Measurements from ENCODE around the gene DEK. TPM values are rescaled to one million over a fixed set of nuclear protein-coding genes. Genes with fewer than 3 reads are reported as not detected.

DEK gene
- total RNA-seq, 1 experiment from 2014 or later: 260 TPM

GRCh38 chr6:18215436-18215835, 48.9 kb downstream of the DEK start:
- Histone ChIP-seq H3K79me2 (ENCODE audit: low read depth) (no peaks in the 10 kb centered on the region), H3K4me3 (no peak overlapping the region), H3K9me2 (ENCODE audit: insufficient read depth) (no peaks in the 10 kb centered on the region), H4K20me1 (ENCODE audit: insufficient read depth) (no peaks in the 10 kb centered on the region), H3K4me2 (no peak overlapping the region), H3K36me3 (ENCODE audit: low read depth) (no peaks in the 10 kb centered on the region), H3K9me3 (ENCODE audit: insufficient read depth, low read depth) (no peaks in the 10 kb centered on the region), H3K4me1 (replicated peaks; ENCODE audit: insufficient read depth) (no peaks in the 10 kb centered on the region), H3K27me3 (ENCODE audit: insufficient read depth, low read depth) (no peaks in the 10 kb centered on the region), H3K27ac (no peak overlapping the region), H3F3A (ENCODE audit: insufficient read depth, low read depth) (peaks cover 10% of the 10 kb centered on the region; the same call in 1 of the 2 replicates), H2AFZ (no peak overlapping the region)
- ChIA-PET CTCF (no interaction called here), POLR2A (ENCODE audit: unreplicated experiment) (interaction anchor here (0.6 kb wide), 1 partner anchor 59 kb away, joined by 5 read pairs; no protein-coding TSS in a partner anchor)
- intact Hi-C loops (cut with micrococcal nuclease; ENCODE audit: unreplicated experiment): no loop called here
- TF ChIP-seq CTCF (conservative IDR thresholded peaks at IDR 0.05) (no peak), EZH2 (IDR thresholded peaks at IDR 0.05; ENCODE audit: low read depth) (no peak)
- no TSS peak for BruUV-seq (replicated peaks)
- no peak for DNase-seq

GRCh38 chr6:18214003-18214402, 50.3 kb downstream of the DEK start:
- Histone ChIP-seq H3K27ac (no peak overlapping the region), H3K36me3 (ENCODE audit: low read depth) (no peaks in the 10 kb centered on the region), H3K9me3 (ENCODE audit: insufficient read depth, low read depth) (no peaks in the 10 kb centered on the region), H3K79me2 (ENCODE audit: low read depth) (no peaks in the 10 kb centered on the region), H3K4me2 (no peak overlapping the region), H3K4me1 (replicated peaks; ENCODE audit: insufficient read depth) (no peaks in the 10 kb centered on the region), H4K20me1 (ENCODE audit: insufficient read depth) (no peaks in the 10 kb centered on the region), H3K4me3 (no peak overlapping the region), H3K9me2 (ENCODE audit: insufficient read depth) (no peaks in the 10 kb centered on the region), H2AFZ (no peak overlapping the region), H3F3A (ENCODE audit: insufficient read depth, low read depth) (no peaks in the 10 kb centered on the region), H3K27me3 (ENCODE audit: insufficient read depth, low read depth) (no peaks in the 10 kb centered on the region)
- CTCF ChIA-PET: no interaction called here
- TF ChIP-seq EZH2 (IDR thresholded peaks at IDR 0.05; ENCODE audit: low read depth) (no peak), CTCF (conservative IDR thresholded peaks at IDR 0.05) (no peak)
- intact Hi-C loops (cut with micrococcal nuclease; ENCODE audit: unreplicated experiment): no loop called here
- no peak for DNase-seq
- POLR2A ChIA-PET (ENCODE audit: unreplicated experiment): no interaction called here
- no TSS peak for BruUV-seq (replicated peaks)

GRCh38 chr6:18213439-18213838, 50.9 kb downstream of the DEK start:
- no peaks in the 10 kb centered on the region for H3K4me1 ChIP-seq (replicated peaks; ENCODE audit: insufficient read depth)
- H2AFZ ChIP-seq: no peak overlapping the region
- H3K4me3 ChIP-seq: no peak overlapping the region
- intact Hi-C loops (cut with micrococcal nuclease; ENCODE audit: unreplicated experiment): no loop called here
- no peaks in the 10 kb centered on the region for H3K9me3 ChIP-seq (ENCODE audit: insufficient read depth, low read depth)
- H3K27me3 ChIP-seq (ENCODE audit: insufficient read depth, low read depth): no peaks in the 10 kb centered on the region
- TF ChIP-seq EZH2 (IDR thresholded peaks at IDR 0.05; ENCODE audit: low read depth) (no peak), CTCF (conservative IDR thresholded peaks at IDR 0.05) (no peak)
- no peaks in the 10 kb centered on the region for H3K9me2 ChIP-seq (ENCODE audit: insufficient read depth)
- no peaks in the 10 kb centered on the region for H3F3A ChIP-seq (ENCODE audit: insufficient read depth, low read depth)
- no TSS peak for BruUV-seq (replicated peaks)
- H3K4me2 ChIP-seq: no peak overlapping the region
- no peaks in the 10 kb centered on the region for H3K36me3 ChIP-seq (ENCODE audit: low read depth)
- no peak overlapping the region for H3K27ac ChIP-seq
- H3K79me2 ChIP-seq (ENCODE audit: low read depth): no peaks in the 10 kb centered on the region
- CTCF ChIA-PET: no interaction called here
- POLR2A ChIA-PET (ENCODE audit: unreplicated experiment): no interaction called here
- no peak for DNase-seq
- no peaks in the 10 kb centered on the region for H4K20me1 ChIP-seq (ENCODE audit: insufficient read depth)

All from PC-9 (cell line).